Hepatocyte (in vitro differentiated cells): ENCODE results near the gene UXS1. TPM values are rescaled to one million over a fixed set of nuclear protein-coding genes. Genes with fewer than 3 reads are reported as not detected.

Source experiments
- DNase-seq: peaks from one replicate; pipeline ENCODE4 v3.0.0-alpha.2; 2016; ENCODE audit warnings: low spot score
- H2AFZ ChIP-seq: fragments of 200-600 bp; sonication (generic); 2 replicates; pipeline ENCODE4 v1.6.0; 2016; ENCODE audit warnings: antibody characterized with exemption, mild to moderate bottlenecking
- H3K27ac ChIP-seq: fragments of 200-600 bp; sonication (generic); 2 replicates; pipeline ENCODE4 v1.5.1; 2016; ENCODE audit warnings: mild to moderate bottlenecking
- H3K27me3 ChIP-seq: fragments of 200-600 bp; sonication (generic); 2 replicates; pipeline ENCODE4 v1.6.1; 2016
- H3K36me3 ChIP-seq: fragments of 200-600 bp; sonication (generic); replicated peaks from 2 replicates; pipeline ENCODE4 v1.5.1; 2016; ENCODE audit warnings: low read depth; ENCODE audit not compliant: insufficient read depth
- H3K4me1 ChIP-seq: fragments of 200-600 bp; sonication (generic); 2 replicates; pipeline ENCODE4 v1.5.1; 2016; ENCODE audit warnings: mild to moderate bottlenecking, moderate library complexity; ENCODE audit not compliant: insufficient read depth
- H3K4me2 ChIP-seq: fragments of 200-600 bp; sonication (generic); 2 replicates; pipeline ENCODE4 v1.6.0; 2016
- H3K4me3 ChIP-seq: fragments of 200-600 bp; sonication (generic); 2 replicates; pipeline ENCODE4 v1.5.1; 2016; ENCODE audit warnings: mild to moderate bottlenecking
- H3K79me2 ChIP-seq: fragments of 200-600 bp; sonication (generic); 2 replicates; pipeline ENCODE4 v1.6.0; 2017; ENCODE audit warnings: mild to moderate bottlenecking
- H3K9me2 ChIP-seq: fragments of 200-600 bp; sonication (generic); replicated peaks from 2 replicates; pipeline ENCODE4 v1.6.0; 2017; ENCODE audit warnings: mild to moderate bottlenecking; ENCODE audit not compliant: insufficient read depth
- H3K9me3 ChIP-seq: fragments of 200-600 bp; sonication (generic); 2 replicates; pipeline ENCODE4 v1.5.1; 2016; ENCODE audit warnings: low read depth, mild to moderate bottlenecking
- H4K20me1 ChIP-seq: fragments of 200-600 bp; sonication (generic); 2 replicates; pipeline ENCODE4 v1.6.0; 2016; ENCODE audit warnings: mild to moderate bottlenecking; ENCODE audit not compliant: insufficient read depth, poor library complexity, severe bottlenecking
- CTCF ChIP-seq: fragments of 200-600 bp; sonication (generic); IDR thresholded peaks from 2 replicates; pipeline ENCODE4 v1.5.1; 2016; ENCODE audit warnings: antibody characterized with exemption, mild to moderate bottlenecking; ENCODE audit not compliant: poor library complexity
- EZH2 ChIP-seq: fragments of 200-600 bp; sonication (generic); IDR thresholded peaks from 2 replicates; pipeline ENCODE4 v1.6.1; 2016; ENCODE audit warnings: antibody characterized with exemption, mild to moderate bottlenecking, borderline replicate concordance
- EZH2phosphoT487 ChIP-seq: fragments of 200-600 bp; sonication (generic); IDR thresholded peaks from one replicate; pipeline ENCODE4 v1.6.1; 2018; ENCODE audit warnings: antibody characterized with exemption, mild to moderate bottlenecking, low read depth, moderate library complexity; ENCODE audit not compliant: unreplicated experiment, severe bottlenecking
- WGBS: methylation state at CpG from one replicate; pipeline ENCODE4 v1.1.6; 2016; ENCODE audit warnings: low lambda C conversion rate; ENCODE audit errors: missing lambda C conversion rate; 5-methylcytosine and 5-hydroxymethylcytosine counted together
- polyA plus RNA-seq: library from polyadenylated mRNA; unstranded; fragments of >200 nt; fragmentation: Nextera tagmentation; extraction: Ambion mirVana; gene quantifications from 2 replicates; pipeline ENCODE4 v1.2.1, GENCODE V29; 2016
- total RNA-seq: library from RNA; depleted of rRNA; stranded (reverse); fragments of >200 nt; gene quantifications from 2 replicates; pipeline ENCODE4 v1.2.3, GENCODE V29; 2014

The UXS1 gene
- total and polyA plus RNA-seq, 2 experiments from 2014 or later = 46.5 to 83.2 TPM

- no peaks in the 10 kb centered on the region for H3K9me3 ChIP-seq
- DNase-seq = no peak
- WGBS = 90% methylated on average over 13 of the region's 13 CpGs
Observed at GRCh38 chr2:106109675-106110424, 84.3 kb downstream of the UXS1 start.

GRCh38 chr2:106108791-106109190 lies 85.3 kb downstream of the UXS1 start:
- Histone ChIP-seq H3K36me3 (no peaks in the 10 kb centered on the region), H3K4me1 (no peaks in the 10 kb centered on the region), H3K27ac (no peak overlapping the region), H3K9me2 (no peaks in the 10 kb centered on the region), H2AFZ (no peak overlapping the region), H3K4me2 (no peak overlapping the region), H3K4me3 (no peak overlapping the region), H4K20me1 (no peaks in the 10 kb centered on the region), H3K9me3 (no peaks in the 10 kb centered on the region), H3K79me2 (no peaks in the 10 kb centered on the region), H3K27me3 (no peaks in the 10 kb centered on the region)
- TF ChIP-seq CTCF (no peak), EZH2 (no peak), EZH2phosphoT487 (no peak)
- 87% methylated on average over 7 of the region's 7 CpGs for WGBS
- no peak for DNase-seq

More at GRCh38 chr2:106109675-106110424, 84.3 kb downstream of the UXS1 start:
- Histone ChIP-seq H3K27me3 (no peaks in the 10 kb centered on the region), H4K20me1 (no peaks in the 10 kb centered on the region), H3K4me2 (no peak overlapping the region), H3K79me2 (no peaks in the 10 kb centered on the region), H3K4me3 (no peak overlapping the region), H3K4me1 (no peaks in the 10 kb centered on the region), H2AFZ (no peak overlapping the region), H3K27ac (no peak overlapping the region), H3K9me2 (no peaks in the 10 kb centered on the region), H3K36me3 (no peaks in the 10 kb centered on the region)
- TF ChIP-seq CTCF = no peak
- TF ChIP-seq EZH2phosphoT487 = no peak
- no peak for TF ChIP-seq EZH2

- no peaks in the 10 kb centered on the region for H3K79me2 ChIP-seq
- H3K9me2 ChIP-seq = no peaks in the 10 kb centered on the region
- H3K27me3 ChIP-seq = no peaks in the 10 kb centered on the region
- H3K9me3 ChIP-seq = no peaks in the 10 kb centered on the region
- H4K20me1 ChIP-seq = no peaks in the 10 kb centered on the region
- TF ChIP-seq CTCF = peak; percentile 48
- TF ChIP-seq EZH2phosphoT487 = no peak
- TF ChIP-seq EZH2 = no peak
- H3K4me3 ChIP-seq = no peak overlapping the region
- no peak overlapping the region for H3K4me2 ChIP-seq
- no peak overlapping the region for H3K27ac ChIP-seq
- DNase-seq = peak; percentile 41
- H3K36me3 ChIP-seq = no peaks in the 10 kb centered on the region
- 74% methylated on average over 6 of the region's 6 CpGs for WGBS
- no peaks in the 10 kb centered on the region for H3K4me1 ChIP-seq
- H2AFZ ChIP-seq = no peak overlapping the region
Observed at GRCh38 chr2:106108351-106108750, 85.8 kb downstream of the UXS1 start.
